Choroid plexus epithelial cell (primary cell): ENCODE data around the gene ENTHD1.

ENCODE experiments used
- DNase-seq: peaks from one replicate; pipeline ENCODE4 v3.0.0-alpha.2; 2010; ENCODE audit warnings: low read depth
- H3K4me3 ChIP-seq: 2 replicates; pipeline ENCODE4 v1.5.1; 2011; ENCODE audit warnings: low read depth, mild to moderate bottlenecking, control low read depth, low read length, moderate library complexity
- CTCF ChIP-seq: conservative IDR thresholded peaks from 2 replicates; pipeline ENCODE4 v1.5.1; 2011; ENCODE audit warnings: low read depth, mild to moderate bottlenecking, control low read depth, inconsistent platforms, low read length, moderate library complexity

The ENTHD1 gene

DNA sequence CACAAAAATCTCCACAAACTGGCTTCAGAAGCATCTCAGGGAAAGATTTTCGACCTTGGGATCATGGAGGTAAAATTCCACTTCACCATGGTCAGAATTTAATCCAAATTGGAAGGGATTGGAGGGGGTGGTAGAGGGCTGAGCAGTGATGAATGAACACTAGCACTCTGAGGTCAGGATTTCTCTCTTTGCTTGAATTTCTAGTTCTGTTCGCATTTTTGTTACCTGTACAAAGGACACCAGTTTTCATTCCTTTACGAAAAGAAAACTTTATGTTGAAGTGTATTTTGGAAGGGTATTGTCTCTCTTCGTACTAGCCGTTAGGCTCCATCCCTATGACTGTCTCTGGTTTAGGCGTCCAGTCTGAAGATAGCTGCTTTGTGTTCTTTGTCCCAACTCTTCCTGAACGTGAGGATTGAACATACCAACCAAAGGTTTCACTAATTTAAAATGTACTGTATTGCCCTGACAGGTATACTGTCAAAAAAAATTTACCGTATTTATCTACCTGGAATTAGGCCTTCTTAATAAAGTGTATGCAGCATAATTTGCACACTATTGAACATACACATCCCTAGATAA is 8.1 kb upstream of the ENTHD1 start:
- no peak for DNase-seq
- TF ChIP-seq CTCF: no peak

GRCh38 chr22:39900306-39901227 is 7.0 kb upstream of the ENTHD1 start, which contains the start of gene GRAP2:
GRAP2 (plus strand) TSS chr22:39901084; CDS start chr22:39947107, 46,023 bp downstream.
- DNase-seq: no peak
- no peak for TF ChIP-seq CTCF
- H3K4me3 ChIP-seq: no peak within 1 kb of the TSS

More for the DNA sequence above, 8.1 kb upstream of the ENTHD1 start:
- H3K4me3 ChIP-seq: no peak overlapping the region

- H3K4me3 ChIP-seq: no peak overlapping the region
- no peak for TF ChIP-seq CTCF
- DNase-seq: no peak
Observed at GRCh38 chr22:39898997-39899396, 5.4 kb upstream of the ENTHD1 start.

DNA sequence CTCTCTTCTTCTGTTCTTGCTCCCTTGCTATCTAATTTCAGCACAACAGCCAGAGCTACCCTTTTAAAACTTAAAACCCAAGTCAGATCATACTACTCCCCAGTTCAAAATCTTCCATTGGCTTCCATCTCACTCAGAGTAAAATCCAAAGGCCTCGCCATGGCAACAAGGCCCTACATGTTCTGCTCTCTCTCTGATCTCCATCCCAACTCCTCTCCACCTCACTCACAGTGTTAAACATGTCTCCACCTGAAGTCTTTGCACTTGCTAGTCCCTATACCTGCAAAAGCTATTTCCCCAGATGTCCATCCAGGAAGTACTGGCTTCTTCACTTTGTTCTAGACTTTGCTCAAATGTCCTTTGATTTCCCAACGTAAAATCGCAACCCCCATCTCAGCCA is 4.3 kb upstream of the ENTHD1 start:
- DNase-seq: no peak
- TF ChIP-seq CTCF: no peak
- no peak overlapping the region for H3K4me3 ChIP-seq

DNA sequence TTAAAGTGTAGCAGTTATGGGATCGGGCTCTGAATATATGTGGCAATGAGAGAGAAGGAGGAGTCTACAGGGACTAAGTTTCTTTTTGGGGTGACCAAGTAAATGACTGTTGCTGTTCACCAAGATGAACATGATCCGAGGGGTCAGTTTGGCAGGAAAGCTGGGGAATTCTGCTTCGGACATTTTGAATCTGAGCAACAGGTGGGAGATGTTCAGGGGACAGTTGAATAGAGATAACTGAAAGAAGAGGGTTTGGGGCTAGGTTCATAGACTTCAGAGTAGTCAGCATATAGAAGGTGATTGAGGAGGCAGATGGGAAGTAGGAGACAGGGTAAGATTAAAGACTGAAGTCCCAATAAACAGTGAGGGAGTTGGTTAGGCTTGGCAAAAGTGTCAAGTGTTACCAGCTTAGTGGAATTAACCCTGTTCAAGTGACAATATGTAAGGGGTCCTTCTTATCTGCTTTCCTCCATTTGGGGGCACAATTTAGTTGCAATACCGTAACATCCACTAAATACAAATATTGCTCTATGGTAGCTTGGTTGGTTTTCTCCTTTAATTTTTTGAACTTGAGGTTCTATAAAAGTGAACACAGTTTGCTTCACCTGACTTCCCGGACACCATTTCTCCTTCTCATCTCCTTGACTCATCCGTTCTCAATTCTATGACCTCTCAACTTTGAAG is 2.9 kb upstream of the ENTHD1 start:
- DNase-seq: no peak
- no peak for TF ChIP-seq CTCF
- H3K4me3 ChIP-seq: no peak overlapping the region

- no peak overlapping the region for H3K4me3 ChIP-seq
- no peak for DNase-seq
- TF ChIP-seq CTCF: no peak
Observed at GRCh38 chr22:39895682-39896081, 2.1 kb upstream of the ENTHD1 start.
